NT2/D1 (cell line): ENCODE data around the gene ZNF346.

Experiments
- SUZ12 ChIP-seq: IDR thresholded peaks from 2 replicates; pipeline ENCODE4 v1.6.1; 2011; ENCODE audit not compliant: insufficient read length, insufficient read depth; ENCODE audit errors: extremely low read depth
- YY1 ChIP-seq: IDR thresholded peaks from 2 replicates; pipeline ENCODE4 v1.6.1; 2011; ENCODE audit not compliant: insufficient read length, insufficient read depth
- ZNF274 ChIP-seq: IDR thresholded peaks from 2 replicates; pipeline ENCODE4 v1.6.1; 2011; ENCODE audit warnings: mild to moderate bottlenecking, low read depth, low read length

DNA sequence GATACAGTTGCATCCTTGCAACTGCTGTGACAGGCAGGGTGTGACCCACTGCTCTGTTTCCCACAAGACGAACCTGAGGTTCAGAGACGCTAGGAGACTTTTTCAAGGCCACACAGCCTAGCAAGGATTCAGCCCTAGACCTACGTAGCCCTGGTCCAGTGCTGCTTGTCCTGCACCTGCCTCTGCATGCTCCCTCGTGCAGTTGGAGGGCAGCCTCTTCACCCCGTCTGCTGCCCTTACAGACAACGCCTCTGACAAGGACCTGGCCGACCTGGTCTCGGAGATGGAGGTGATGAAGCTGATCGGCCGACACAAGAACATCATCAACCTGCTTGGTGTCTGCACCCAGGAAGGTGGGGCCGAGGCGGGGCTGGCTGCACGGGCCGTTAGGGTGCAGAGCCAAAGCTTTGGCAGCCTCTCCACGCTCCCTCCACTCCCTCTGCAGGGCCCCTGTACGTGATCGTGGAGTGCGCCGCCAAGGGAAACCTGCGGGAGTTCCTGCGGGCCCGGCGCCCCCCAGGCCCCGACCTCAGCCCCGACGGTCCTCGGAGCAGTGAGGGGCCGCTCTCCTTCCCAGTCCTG is 72.7 kb downstream of the ZNF346 start:
- TF ChIP-seq YY1 (no peak), ZNF274 (no peak), SUZ12 (no peak)
